Measurements from ENCODE around the gene CLDN20. TPM values are rescaled to one million over a fixed set of nuclear protein-coding genes. Genes with fewer than 3 reads are reported as not detected.

CLDN20 gene
- total RNA-seq, 3 donors from 2014 or later: not detected

DNA sequence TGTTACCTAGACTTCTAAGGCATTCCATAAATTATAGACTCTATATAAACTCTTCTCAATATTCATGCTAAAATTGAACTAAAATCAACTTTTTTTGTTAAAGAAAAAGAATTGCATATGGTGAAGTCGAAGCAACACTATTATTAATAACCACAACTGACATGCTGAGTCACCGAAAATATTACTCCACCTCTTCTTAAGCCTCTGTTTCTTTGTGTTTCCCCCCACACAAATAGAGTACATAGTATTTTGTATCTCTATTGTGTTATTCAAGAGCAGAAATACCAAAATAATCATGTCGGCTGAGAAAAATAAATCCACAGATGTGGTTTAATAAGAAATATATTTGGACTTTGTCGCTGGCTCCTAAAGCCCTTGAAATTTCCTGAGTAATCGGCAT lies 26.7 kb downstream of the CLDN20 start:
- TF ChIP-seq, protein P1, sequence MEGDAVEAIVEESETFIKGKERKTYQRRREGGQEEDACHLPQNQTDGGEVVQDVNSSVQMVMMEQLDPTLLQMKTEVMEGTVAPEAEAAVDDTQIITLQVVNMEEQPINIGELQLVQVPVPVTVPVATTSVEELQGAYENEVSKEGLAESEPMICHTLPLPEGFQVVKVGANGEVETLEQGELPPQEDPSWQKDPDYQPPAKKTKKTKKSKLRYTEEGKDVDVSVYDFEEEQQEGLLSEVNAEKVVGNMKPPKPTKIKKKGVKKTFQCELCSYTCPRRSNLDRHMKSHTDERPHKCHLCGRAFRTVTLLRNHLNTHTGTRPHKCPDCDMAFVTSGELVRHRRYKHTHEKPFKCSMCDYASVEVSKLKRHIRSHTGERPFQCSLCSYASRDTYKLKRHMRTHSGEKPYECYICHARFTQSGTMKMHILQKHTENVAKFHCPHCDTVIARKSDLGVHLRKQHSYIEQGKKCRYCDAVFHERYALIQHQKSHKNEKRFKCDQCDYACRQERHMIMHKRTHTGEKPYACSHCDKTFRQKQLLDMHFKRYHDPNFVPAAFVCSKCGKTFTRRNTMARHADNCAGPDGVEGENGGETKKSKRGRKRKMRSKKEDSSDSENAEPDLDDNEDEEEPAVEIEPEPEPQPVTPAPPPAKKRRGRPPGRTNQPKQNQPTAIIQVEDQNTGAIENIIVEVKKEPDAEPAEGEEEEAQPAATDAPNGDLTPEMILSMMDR (IDR thresholded peaks at IDR 0.05): no peak
- Histone ChIP-seq H3K36me3 (ENCODE audit: low read depth) (no peaks in the 10 kb centered on the region), H3K4me1 (ENCODE audit: low read depth) (no peaks in the 10 kb centered on the region), H3K9me3 (no peaks in the 10 kb centered on the region), H3K4me3 (no peak overlapping the region)
- DNase-seq (no peak), ATAC-seq (no peak)
- intact Hi-C loops (cut with DNase I, micrococcal nuclease): no loop called here

DNA sequence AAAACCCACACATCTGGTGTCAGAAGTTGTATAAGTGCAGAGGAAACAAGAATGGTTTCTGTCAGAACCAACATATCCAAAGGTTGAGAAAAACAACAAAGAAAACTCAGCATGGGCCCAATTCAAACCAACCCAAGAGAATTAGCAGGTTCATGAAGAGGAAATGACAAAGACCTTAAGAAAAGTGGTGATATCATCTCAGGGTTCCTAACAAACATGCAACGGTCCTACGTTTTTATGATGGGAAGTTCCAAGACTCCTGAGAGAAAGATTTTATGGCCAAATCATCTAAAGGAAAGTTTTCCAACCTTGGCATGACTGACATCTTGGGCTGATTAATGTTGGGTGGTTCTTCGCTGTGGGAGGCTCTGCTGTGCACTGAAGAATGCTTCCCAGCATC lies 27.5 kb downstream of the CLDN20 start:
- H3K36me3 ChIP-seq (ENCODE audit: low read depth): no peaks in the 10 kb centered on the region
- H3K4me1 ChIP-seq (ENCODE audit: low read depth): no peaks in the 10 kb centered on the region
- no peaks in the 10 kb centered on the region for H3K9me3 ChIP-seq
- no peak overlapping the region for H3K4me3 ChIP-seq
- no peak for ATAC-seq
- intact Hi-C loops (cut with DNase I, micrococcal nuclease): no loop called here
- no peak for DNase-seq
- TF ChIP-seq, protein P1 (IDR thresholded peaks at IDR 0.05): no peak

- no peak for DNase-seq
- no peaks in the 10 kb centered on the region for H3K36me3 ChIP-seq (ENCODE audit: low read depth)
- no peak overlapping the region for H3K4me3 ChIP-seq
- intact Hi-C loops (cut with DNase I, micrococcal nuclease): no loop called here
- TF ChIP-seq, protein P1 (IDR thresholded peaks at IDR 0.05): no peak
- no peaks in the 10 kb centered on the region for H3K9me3 ChIP-seq
- no peak for ATAC-seq
- no peaks in the 10 kb centered on the region for H3K4me1 ChIP-seq (ENCODE audit: low read depth)
These were observed 28.9 kb downstream of the CLDN20 start for GRCh38 chr6:155292711-155293110.

- H3K4me1 ChIP-seq (ENCODE audit: low read depth): no peaks in the 10 kb centered on the region
- H3K36me3 ChIP-seq (ENCODE audit: low read depth): no peaks in the 10 kb centered on the region
- H3K9me3 ChIP-seq: no peaks in the 10 kb centered on the region
- intact Hi-C loops (cut with DNase I, micrococcal nuclease): no loop called here
- DNase-seq (no peak), ATAC-seq (no peak)
- TF ChIP-seq, protein P1 (IDR thresholded peaks at IDR 0.05): no peak
- H3K4me3 ChIP-seq: no peak overlapping the region
These were observed 33.9 kb downstream of the CLDN20 start for GRCh38 chr6:155297669-155298068.

DNA sequence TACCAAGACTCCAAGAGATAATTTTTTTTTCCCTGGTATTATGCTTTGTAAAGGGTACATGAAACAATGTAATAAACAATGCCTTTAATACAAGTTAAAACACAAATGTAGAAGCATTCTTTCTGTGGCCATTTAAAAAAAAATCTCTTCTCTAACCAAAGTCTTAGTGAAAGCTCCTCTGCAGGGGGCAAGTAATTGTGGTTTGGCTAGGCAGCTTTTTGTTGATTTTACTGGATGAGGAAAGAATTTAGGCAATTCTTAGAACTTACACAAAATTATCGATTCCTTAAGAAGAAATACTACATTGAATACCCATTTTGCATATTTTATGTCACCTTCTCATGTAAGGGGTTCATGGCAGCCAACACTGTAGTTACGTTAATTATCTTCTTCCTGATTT lies 38.1 kb downstream of the CLDN20 start:
- TF ChIP-seq, protein P1 (IDR thresholded peaks at IDR 0.05): no peak
- ATAC-seq (no peak), DNase-seq (no peak)
- Histone ChIP-seq H3K4me1 (ENCODE audit: low read depth) (no peaks in the 10 kb centered on the region), H3K4me3 (no peak overlapping the region), H3K36me3 (ENCODE audit: low read depth) (no peaks in the 10 kb centered on the region), H3K9me3 (no peaks in the 10 kb centered on the region)
- intact Hi-C loops (cut with DNase I, micrococcal nuclease): no loop called here

- H3K4me1 ChIP-seq (ENCODE audit: low read depth): no peaks in the 10 kb centered on the region
- TF ChIP-seq, protein P1 (IDR thresholded peaks at IDR 0.05): no peak
- no peak overlapping the region for H3K4me3 ChIP-seq
- H3K36me3 ChIP-seq (ENCODE audit: low read depth): no peaks in the 10 kb centered on the region
- H3K9me3 ChIP-seq: no peaks in the 10 kb centered on the region
- DNase-seq (no peak), ATAC-seq (no peak)
- intact Hi-C loops (cut with DNase I, micrococcal nuclease): no loop called here
These were observed 39.6 kb downstream of the CLDN20 start for GRCh38 chr6:155303361-155303870.

Measured in mucosa of descending colon (tissue), 3 donors.